ENCODE measurements around the gene ETS2. TPM values are rescaled to one million over a fixed set of nuclear protein-coding genes. Genes with fewer than 3 reads are reported as not detected.

Gene ETS2
- polyA plus RNA-seq, 1 experiment: 18.8 TPM

GRCh38 chr21:38768471-38769063 lies 37.2 kb upstream of the ETS2 start:
- Histone ChIP-seq H3K27me3 (ENCODE audit: control insufficient read depth, insufficient read depth, low read length) (no peaks in the 10 kb centered on the region), H3K4me3 (ENCODE audit: low read depth, low read length) (no peak overlapping the region), H3K36me3 (ENCODE audit: control insufficient read depth, insufficient read depth, low read length) (no peaks in the 10 kb centered on the region)
- TF ChIP-seq CTCF (IDR thresholded peaks at IDR 0.05; ENCODE audit: insufficient read depth, low read depth, low read length): no peak
- CTCF ChIA-PET: no interaction called here
- POLR2A ChIA-PET: no interaction called here
- peak; percentile 49 for DNase-seq (ENCODE audit: low read depth)

- ChIA-PET CTCF (interaction anchor here (0.7 kb wide), 2 partner anchors 39 to 187 kb away, joined by 3 to 4 read pairs; no protein-coding TSS in a partner anchor), POLR2A (no interaction called here)
- no peaks in the 10 kb centered on the region for H3K36me3 ChIP-seq (ENCODE audit: control insufficient read depth, insufficient read depth, low read length)
- DNase-seq (ENCODE audit: low read depth): no peak
- H3K4me3 ChIP-seq (ENCODE audit: low read depth, low read length): no peak overlapping the region
- H3K27me3 ChIP-seq (ENCODE audit: control insufficient read depth, insufficient read depth, low read length): no peaks in the 10 kb centered on the region
- TF ChIP-seq CTCF (IDR thresholded peaks at IDR 0.05; ENCODE audit: insufficient read depth, low read depth, low read length): no peak
Observed at GRCh38 chr21:38769191-38769780, 36.4 kb upstream of the ETS2 start.

- POLR2A ChIA-PET: no interaction called here
- no peaks in the 10 kb centered on the region for H3K27me3 ChIP-seq (ENCODE audit: control insufficient read depth, insufficient read depth, low read length)
- DNase-seq (ENCODE audit: low read depth): no peak
- no peaks in the 10 kb centered on the region for H3K36me3 ChIP-seq (ENCODE audit: control insufficient read depth, insufficient read depth, low read length)
- TF ChIP-seq CTCF (IDR thresholded peaks at IDR 0.05; ENCODE audit: insufficient read depth, low read depth, low read length): no peak
- no peak overlapping the region for H3K4me3 ChIP-seq (ENCODE audit: low read depth, low read length)
- CTCF ChIA-PET: no interaction called here
Observed at GRCh38 chr21:38770660-38771059, 35.1 kb upstream of the ETS2 start.

GRCh38 chr21:38771536-38771935 lies 34.2 kb upstream of the ETS2 start:
- H3K4me3 ChIP-seq (ENCODE audit: low read depth, low read length): no peak overlapping the region
- ChIA-PET POLR2A (no interaction called here), CTCF (interaction anchor here (0.6 kb wide), 1 partner anchor 20 kb away, joined by 3 read pairs; no protein-coding TSS in a partner anchor)
- H3K36me3 ChIP-seq (ENCODE audit: control insufficient read depth, insufficient read depth, low read length): no peaks in the 10 kb centered on the region
- DNase-seq (ENCODE audit: low read depth): no peak
- no peak for TF ChIP-seq CTCF (IDR thresholded peaks at IDR 0.05; ENCODE audit: insufficient read depth, low read depth, low read length)
- no peaks in the 10 kb centered on the region for H3K27me3 ChIP-seq (ENCODE audit: control insufficient read depth, insufficient read depth, low read length)

- CTCF ChIA-PET: interaction anchor here (1.4 to 1.9 kb wide), 2 partner anchors 11 to 17 kb away, joined by 3 to 5 read pairs; no protein-coding TSS in a partner anchor
- Histone ChIP-seq H3K36me3 (ENCODE audit: control insufficient read depth, insufficient read depth, low read length) (no peaks in the 10 kb centered on the region), H3K27me3 (ENCODE audit: control insufficient read depth, insufficient read depth, low read length) (no peaks in the 10 kb centered on the region), H3K4me3 (ENCODE audit: low read depth, low read length) (no peak overlapping the region)
- TF ChIP-seq CTCF (IDR thresholded peaks at IDR 0.05; ENCODE audit: insufficient read depth, low read depth, low read length): no peak
- POLR2A ChIA-PET: interaction anchor here (1.3 kb wide), 1 partner anchor 17 kb away, joined by 13 read pairs; no protein-coding TSS in a partner anchor
- DNase-seq (ENCODE audit: low read depth): no peak
Observed at GRCh38 chr21:38772646-38773045, 33.1 kb upstream of the ETS2 start.
